HL-60/S4 treated with retinoic acid at 250 ng/mL for 4 days and 3 days (cell line): ENCODE results near the gene LRSAM1.

Experiments
- in situ Hi-C: fragments of 300-500 bp; cut with MboI; formaldehyde crosslinking; loops from 2 replicates; pipeline ENCODE4 v1.7.0; 2022; ENCODE audit warnings: low sequenced_read_pairs

LRSAM1 gene

GRCh38 chr9:127424676-127424999 is 26.7 kb upstream of the LRSAM1 start:
- in situ Hi-C loops: no loop called here

- in situ Hi-C loops: no loop called here
Observed at GRCh38 chr9:127426756-127427155, 24.6 kb upstream of the LRSAM1 start.

GRCh38 chr9:127428348-127428747 is 23.0 kb upstream of the LRSAM1 start:
- in situ Hi-C loops: no loop called here

GRCh38 chr9:127430415-127430814 is 20.9 kb upstream of the LRSAM1 start:
- in situ Hi-C loops: no loop called here

GRCh38 chr9:127437497-127438264 is 13.6 kb upstream of the LRSAM1 start:
- in situ Hi-C loops: no loop called here

GRCh38 chr9:127438394-127438793 is 12.9 kb upstream of the LRSAM1 start:
- in situ Hi-C loops: no loop called here

GRCh38 chr9:127444283-127444920 is 6.9 kb upstream of the LRSAM1 start:
- in situ Hi-C loops: no loop called here

- in situ Hi-C loops: no loop called here
Observed at GRCh38 chr9:127444921-127445850, 6.1 kb upstream of the LRSAM1 start.

GRCh38 chr9:127445851-127446712 is 5.2 kb upstream of the LRSAM1 start:
- in situ Hi-C loops: no loop called here

GRCh38 chr9:127446713-127447415 is 4.4 kb upstream of the LRSAM1 start:
- in situ Hi-C loops: no loop called here

GRCh38 chr9:127447416-127448111 is 3.7 kb upstream of the LRSAM1 start:
- in situ Hi-C loops: no loop called here

- in situ Hi-C loops: no loop called here
Observed at GRCh38 chr9:127448112-127448805, 3.1 kb upstream of the LRSAM1 start.

GRCh38 chr9:127449332-127449966 is 1.9 kb upstream of the LRSAM1 start:
- in situ Hi-C loops: no loop called here

GRCh38 chr9:127450243-127450760 is 1.0 kb upstream of the LRSAM1 start:
- in situ Hi-C loops: no loop called here

- in situ Hi-C loops: no loop called here
Observed at GRCh38 chr9:127451608-127451857, 223 bp downstream of the LRSAM1 start.

GRCh38 chr9:127451858-127452656 is 747 bp downstream of the LRSAM1 start:
- in situ Hi-C loops: no loop called here

- in situ Hi-C loops: no loop called here
Observed at GRCh38 chr9:127452691-127453090, 1.4 kb downstream of the LRSAM1 start.
